H9 (cell line): ENCODE measurements around the gene CCDC187. TPM values are rescaled to one million over a fixed set of nuclear protein-coding genes. Genes with fewer than 3 reads are reported as not detected.
A peak's percentile ranks its signal among the peaks of the same experiment; 100 is the strongest.

Source experiments
- DNase-seq: peaks from one replicate; pipeline ENCODE4 v3.0.0-alpha.2; 2017
- H2AFZ ChIP-seq: one replicate; pipeline ENCODE4 v1.6.1; 2013; ENCODE audit warnings: mild to moderate bottlenecking, low read length, control low read depth, moderate library complexity
- H2AK5ac ChIP-seq: 2 replicates; pipeline ENCODE4 v1.6.1; 2013; ENCODE audit warnings: low read length, control low read depth, mixed read lengths; ENCODE audit not compliant: insufficient read length
- H2BK120ac ChIP-seq: one replicate; pipeline ENCODE4 v1.6.1; 2013; ENCODE audit warnings: low read depth, mild to moderate bottlenecking, low read length, control low read depth, inconsistent platforms; ENCODE audit not compliant: poor library complexity, severe bottlenecking
- H2BK12ac ChIP-seq: 2 replicates; pipeline ENCODE4 v1.6.1; 2013; ENCODE audit warnings: low read length, control low read depth, mixed read lengths, low read depth; ENCODE audit not compliant: insufficient read length
- H2BK15ac ChIP-seq: 2 replicates; pipeline ENCODE4 v1.6.1; 2013; ENCODE audit warnings: low read depth, low read length, control low read depth
- H2BK20ac ChIP-seq: one replicate; pipeline ENCODE4 v1.6.1; 2013; ENCODE audit warnings: low read depth, mild to moderate bottlenecking, low read length, control low read depth, inconsistent platforms; ENCODE audit not compliant: poor library complexity, severe bottlenecking
- H2BK5ac ChIP-seq: 2 replicates; pipeline ENCODE4 v1.6.1; 2013; ENCODE audit warnings: low read length, control low read depth, mixed read lengths; ENCODE audit not compliant: insufficient read length
- H3K14ac ChIP-seq: 2 replicates; pipeline ENCODE4 v1.6.1; 2013; ENCODE audit warnings: low read length, control low read depth; ENCODE audit not compliant: insufficient read depth
- H3K18ac ChIP-seq: 2 replicates; pipeline ENCODE4 v1.6.1; 2013; ENCODE audit warnings: low read depth, mild to moderate bottlenecking, mixed read lengths, low read length, control low read depth; ENCODE audit not compliant: insufficient read length
- H3K23ac ChIP-seq: 2 replicates; pipeline ENCODE4 v1.6.1; 2013; ENCODE audit warnings: low read length, control low read depth, mixed read lengths, low read depth; ENCODE audit not compliant: insufficient read length
- H3K23me2 ChIP-seq: 2 replicates; pipeline ENCODE4 v1.6.1; 2013; ENCODE audit warnings: low read depth, mild to moderate bottlenecking, mixed read lengths, low read length, control low read depth; ENCODE audit not compliant: insufficient read length, poor library complexity, severe bottlenecking
- H3K27ac ChIP-seq: 2 replicates; pipeline ENCODE4 v1.5.1; 2013; ENCODE audit warnings: low read length, control low read depth, mixed read lengths, low read depth; ENCODE audit not compliant: insufficient read length
- H3K27me3 ChIP-seq: 2 replicates; pipeline ENCODE4 v1.6.1; 2013; ENCODE audit warnings: low read length, control low read depth, inconsistent platforms; ENCODE audit not compliant: insufficient read depth
- H3K4ac ChIP-seq: 2 replicates; pipeline ENCODE4 v1.6.1; 2013; ENCODE audit warnings: low read depth, mild to moderate bottlenecking, control low read depth, inconsistent platforms, low read length, moderate library complexity
- H3K4me1 ChIP-seq: 2 replicates; pipeline ENCODE4 v1.6.1; 2013; ENCODE audit warnings: low read length, control low read depth, inconsistent platforms; ENCODE audit not compliant: insufficient read depth
- H3K4me2 ChIP-seq: 2 replicates; pipeline ENCODE4 v1.6.1; 2013; ENCODE audit warnings: low read length, control low read depth, mixed read lengths; ENCODE audit not compliant: insufficient read length, insufficient read depth
- H3K56ac ChIP-seq: 2 replicates; pipeline ENCODE4 v1.6.1; 2013; ENCODE audit warnings: low read depth, mild to moderate bottlenecking, mixed read lengths, low read length, control low read depth; ENCODE audit not compliant: insufficient read length
- H3K79me1 ChIP-seq: 2 replicates; pipeline ENCODE4 v1.6.1; 2013; ENCODE audit warnings: low read depth, mild to moderate bottlenecking, moderate library complexity, low read length, control low read depth, inconsistent platforms; ENCODE audit not compliant: insufficient read depth, poor library complexity, severe bottlenecking
- H3K79me2 ChIP-seq: 2 replicates; pipeline ENCODE4 v1.6.1; 2013; ENCODE audit warnings: low read length, control low read depth, inconsistent platforms; ENCODE audit not compliant: insufficient read depth
- H3K9ac ChIP-seq: 2 replicates; pipeline ENCODE4 v1.6.1; 2013; ENCODE audit warnings: low read length, control low read depth, mixed read lengths; ENCODE audit not compliant: insufficient read length; ENCODE audit errors: extremely low read depth
- H3K9me3 ChIP-seq: one replicate; pipeline ENCODE4 v1.6.1; 2013; ENCODE audit warnings: low read depth, low read length, inconsistent platforms; ENCODE audit not compliant: control insufficient read depth
- H3T11ph ChIP-seq: one replicate; pipeline ENCODE4 v1.6.1; 2013; ENCODE audit warnings: mild to moderate bottlenecking, low read length, control low read depth, inconsistent platforms
- H4K20me1 ChIP-seq: one replicate; pipeline ENCODE4 v1.6.1; 2013; ENCODE audit not compliant: control insufficient read depth, insufficient read length, insufficient read depth
- H4K5ac ChIP-seq: 2 replicates; pipeline ENCODE4 v1.6.1; 2013; ENCODE audit warnings: low read depth, mild to moderate bottlenecking, mixed read lengths, low read length, control low read depth; ENCODE audit not compliant: insufficient read length
- H4K8ac ChIP-seq: replicated peaks from 2 replicates; pipeline ENCODE4 v1.6.1; 2013; ENCODE audit warnings: low read length, control low read depth, mixed read lengths, low read depth; ENCODE audit not compliant: insufficient read length
- H4K91ac ChIP-seq: 2 replicates; pipeline ENCODE4 v1.6.1; 2013; ENCODE audit warnings: low read depth, mild to moderate bottlenecking, moderate library complexity, mixed read lengths, low read length, control low read depth; ENCODE audit not compliant: insufficient read length
- H3K27ac Mint-ChIP-seq, 3 experiments: 2 replicates in 2 of 3; 3 replicates in 1 of 3; pipeline ENCODE4 v1.8.0; 2020 to 2021; ENCODE audit warnings: mixed read lengths in 3 of 3, mild to moderate bottlenecking in 1 of 3, moderate library complexity in 1 of 3
- H3K27me3 Mint-ChIP-seq: 2 replicates; pipeline ENCODE4 v1.8.0; 2021; ENCODE audit warnings: low read depth, mild to moderate bottlenecking, moderate library complexity, mixed read lengths
- H3K36me3 Mint-ChIP-seq, 3 experiments: 2 replicates in 2 of 3; 3 replicates in 1 of 3; pipeline ENCODE4 v1.8.0; 2020 to 2021; ENCODE audit warnings: low read depth in 3 of 3, mixed read lengths in 3 of 3; ENCODE audit not compliant: insufficient read depth in 1 of 3
- H3K4me1 Mint-ChIP-seq, 2 experiments: 2 replicates each; pipeline ENCODE4 v1.8.0; 2020; ENCODE audit warnings: mixed read lengths in 2 of 2
- H3K4me3 Mint-ChIP-seq, 2 experiments: 2 replicates in 1 of 2; 3 replicates in 1 of 2; pipeline ENCODE4 v1.8.0; 2020 to 2021; ENCODE audit warnings: mild to moderate bottlenecking in 2 of 2, mixed read lengths in 2 of 2, moderate library complexity in 1 of 2
- H3K9me3 Mint-ChIP-seq, 2 experiments: 2 replicates in 1 of 2; 3 replicates in 1 of 2; pipeline ENCODE4 v1.8.0; 2020; ENCODE audit warnings: mild to moderate bottlenecking in 2 of 2, mixed read lengths in 2 of 2, moderate library complexity in 1 of 2
- CTCF ChIP-seq: fragments of 200-600 bp; sonication (generic); conservative IDR thresholded peaks from 3 replicates; pipeline ENCODE4 v1.8.0; 2021; ENCODE audit warnings: antibody characterized with exemption, mild to moderate bottlenecking
- WGBS: extraction: QIAGEN DNeasy Blood & Tissue Kit; methylation state at CpG from one replicate; pipeline ENCODE4 v1.1.7; 2013; ENCODE audit warnings: missing lambda C conversion rate, low lambda C conversion rate, mixed read lengths; ENCODE audit not compliant: insufficient read length; ENCODE audit errors: extremely low coverage; 5-methylcytosine and 5-hydroxymethylcytosine counted together
- total RNA-seq: library from RNA; stranded (reverse); gene quantifications from 2 replicates; pipeline ENCODE4 v1.2.1, GENCODE V29; 2021

The CCDC187 gene
- total RNA-seq, 1 experiment from 2014 or later: 0.07 TPM

GRCh38 chr9:136328622-136329041, 24.7 kb upstream of the CCDC187 start:
- no peak for TF ChIP-seq CTCF
- no peak overlapping the region for H2AK5ac ChIP-seq
- H4K20me1 ChIP-seq: no peaks in the 10 kb centered on the region
- WGBS: no CpG with 5 or more reads among the region's 15 CpGs
- no peak overlapping the region for H2BK120ac ChIP-seq
- Mint-ChIP-seq H3K36me3 (no peaks in the 10 kb centered on the region; a peak in 1 of 7 replicates), H3K4me1 (peaks cover 9 to 11% of the 10 kb centered on the region in 2 experiments), H3K9me3 (no peaks in the 10 kb centered on the region), H3K27me3 (no peaks in the 10 kb centered on the region), H3K4me3 (peak overlapping the region; percentile 52 to 66; a peak in 4 of 5 replicates), H3K27ac (peak overlapping the region in 1 of 3 experiments; percentile 18; a peak in 1 of 7 replicates)
- no peak overlapping the region for H3K23ac ChIP-seq
- H2AFZ ChIP-seq: no peak overlapping the region
- H3K27me3 ChIP-seq: no peaks in the 10 kb centered on the region
- no peaks in the 10 kb centered on the region for H3K23me2 ChIP-seq
- H2BK20ac ChIP-seq: no peak overlapping the region
- H2BK15ac ChIP-seq: no peak overlapping the region
- H2BK5ac ChIP-seq: no peak overlapping the region
- H3K79me1 ChIP-seq: peaks cover 2% of the 10 kb centered on the region
- no peak overlapping the region for H3K9ac ChIP-seq
- H3K4me1 ChIP-seq: peaks cover 4% of the 10 kb centered on the region; the same call in 1 of the 2 replicates
- H4K91ac ChIP-seq: no peak overlapping the region
- no peak overlapping the region for H2BK12ac ChIP-seq
- no peak overlapping the region for H3K14ac ChIP-seq
- H3K4me2 ChIP-seq: no peak overlapping the region
- H3T11ph ChIP-seq: no peak overlapping the region
- H3K79me2 ChIP-seq: peaks cover 2% of the 10 kb centered on the region; the same call in 1 of the 2 replicates
- H4K8ac ChIP-seq: no peak overlapping the region
- H4K5ac ChIP-seq: no peak overlapping the region
- no peak for DNase-seq
- H3K4ac ChIP-seq: no peak overlapping the region
- H3K9me3 ChIP-seq: no peaks in the 10 kb centered on the region
- H3K56ac ChIP-seq: no peak overlapping the region
- no peak overlapping the region for H3K18ac ChIP-seq
- no peak overlapping the region for H3K27ac ChIP-seq
